Caco-2 (cell line): ENCODE data around the gene PCDH15. TPM values are rescaled to one million over a fixed set of nuclear protein-coding genes. Genes with fewer than 3 reads are reported as not detected.
A peak's percentile ranks its signal among the peaks of the same experiment; 100 is the strongest.

Experiments
- BruUV-seq: library from RNA; stranded (reverse); fragments of 400-500 nt; replicated peaks from 2 replicates; lab custom pipeline; 2021; lab: Mats Ljungman, UMichigan
- CTCF ChIA-PET: fragments of 300-600 bp; sonication (Branson Sonifier 250); formaldehyde crosslinking; loops from one replicate; lab custom pipeline; 2022; ENCODE audit warnings: antibody characterized with exemption; lab: Charles Lee
- POLR2A ChIA-PET: fragments of 300-600 bp; sonication (Branson Sonifier 250); formaldehyde crosslinking; loops from one replicate; lab custom pipeline; 2022; ENCODE audit warnings: antibody characterized with exemption; lab: Charles Lee
- DNase-seq, 2 experiments: peaks; one replicate each; pipeline versions ENCODE4 v3.0.0 to v3.0.0-alpha.2; 2020 to 2022
- H3K27me3 ChIP-seq: replicated peaks from 2 replicates; pipeline ENCODE4 v1.6.0; 2011; ENCODE audit warnings: low read length; ENCODE audit not compliant: control insufficient read depth, insufficient read depth
- H3K36me3 ChIP-seq: 2 replicates; pipeline ENCODE4 v1.5.1; 2011; ENCODE audit warnings: low read length; ENCODE audit not compliant: control insufficient read depth, insufficient read depth
- H3K4me1 ChIP-seq: fragments of 250-450 bp; sonication (Bioruptor Pico); 2 replicates; pipeline ENCODE4 v1.5.1; 2020; ENCODE audit warnings: mild to moderate bottlenecking
- H3K4me3 ChIP-seq: 2 replicates; pipeline ENCODE4 v1.5.1; 2011; ENCODE audit warnings: low read depth, mild to moderate bottlenecking, control low read depth, low read length
- H3K9me3 ChIP-seq: fragments of 250-450 bp; sonication (Bioruptor Pico); 2 replicates; pipeline ENCODE4 v1.5.1; 2020; ENCODE audit warnings: mild to moderate bottlenecking, moderate library complexity
- H3K27ac Mint-ChIP-seq: one replicate; pipeline ENCODE4 v1.8.0; 2022; ENCODE audit warnings: mixed read lengths; ENCODE audit not compliant: unreplicated experiment
- H3K27me3 Mint-ChIP-seq: one replicate; pipeline ENCODE4 v1.8.0; 2022; ENCODE audit warnings: mixed read lengths; ENCODE audit not compliant: insufficient read depth, unreplicated experiment
- H3K36me3 Mint-ChIP-seq: one replicate; pipeline ENCODE4 v1.8.0; 2022; ENCODE audit warnings: mild to moderate bottlenecking, mixed read lengths; ENCODE audit not compliant: insufficient read depth, unreplicated experiment
- H3K4me1 Mint-ChIP-seq: one replicate; pipeline ENCODE4 v1.8.0; 2022; ENCODE audit warnings: low read depth, mixed read lengths; ENCODE audit not compliant: unreplicated experiment
- H3K4me3 Mint-ChIP-seq: one replicate; pipeline ENCODE4 v1.8.0; 2022; ENCODE audit warnings: mild to moderate bottlenecking, moderate library complexity, mixed read lengths; ENCODE audit not compliant: unreplicated experiment
- H3K9me3 Mint-ChIP-seq: one replicate; pipeline ENCODE4 v1.8.0; 2022; ENCODE audit warnings: mixed read lengths; ENCODE audit not compliant: unreplicated experiment
- intact Hi-C: fragments of 100-400 bp; cut with micrococcal nuclease; formaldehyde crosslinking; loops from one replicate; pipeline ENCODE4 v1.10.0; 2022; ENCODE audit not compliant: unreplicated experiment
- microRNA-seq: library from miRNA; unstranded; fragments of <30 nt; microRNA quantifications from one replicate; pipeline ENCODE4 v1.2.0, GENCODE V29; 2022
- total RNA-seq: library from RNA; stranded (reverse); gene quantifications from 2 replicates; pipeline ENCODE4 v1.2.3, GENCODE V29; 2022
- TF ChIP-seq, protein P1 (sequence below), 2 experiments: fragments of 200-600 bp in 1 of 2; IDR thresholded peaks; 1 replicate in 1 of 2; 2 replicates in 1 of 2; pipeline versions ENCODE4 v1.5.1 to v1.8.0; 2011 to 2022; ENCODE audit warnings: antibody characterized with exemption in 1 of 2, control low read depth in 1 of 2, inconsistent platforms in 1 of 2, low read depth in 1 of 2, low read length in 1 of 2, mild to moderate bottlenecking in 1 of 2, moderate library complexity in 1 of 2; ENCODE audit not compliant: insufficient read depth in 1 of 2, severe bottlenecking in 1 of 2, unreplicated experiment in 1 of 2

The PCDH15 gene
- total RNA-seq, 1 experiment from 2014 or later = 0.02 TPM

- H3K27ac Mint-ChIP-seq = no peak overlapping the region
- POLR2A ChIA-PET = no interaction called here
Measured at GRCh38 chr10:53754596-53755250, 1046.3 kb downstream of the PCDH15 start.

More at GRCh38 chr10:53754596-53755250, 1046.3 kb downstream of the PCDH15 start:
- no peaks in the 10 kb centered on the region for H3K36me3 Mint-ChIP-seq
- no peak overlapping the region for H3K4me3 ChIP-seq
- no peaks in the 10 kb centered on the region for H3K27me3 ChIP-seq
- BruUV-seq = no TSS peak
- H3K4me1 ChIP-seq = no peaks in the 10 kb centered on the region
- H3K4me1 Mint-ChIP-seq = no peaks in the 10 kb centered on the region
- intact Hi-C loops = no loop called here
- H3K36me3 ChIP-seq = no peaks in the 10 kb centered on the region
- peak overlapping the region; percentile 63 for H3K4me3 Mint-ChIP-seq
- peak in 1 of 2 experiments; percentile 16 for DNase-seq
- H3K9me3 Mint-ChIP-seq = peaks cover 9% of the 10 kb centered on the region
- TF ChIP-seq, protein P1, sequence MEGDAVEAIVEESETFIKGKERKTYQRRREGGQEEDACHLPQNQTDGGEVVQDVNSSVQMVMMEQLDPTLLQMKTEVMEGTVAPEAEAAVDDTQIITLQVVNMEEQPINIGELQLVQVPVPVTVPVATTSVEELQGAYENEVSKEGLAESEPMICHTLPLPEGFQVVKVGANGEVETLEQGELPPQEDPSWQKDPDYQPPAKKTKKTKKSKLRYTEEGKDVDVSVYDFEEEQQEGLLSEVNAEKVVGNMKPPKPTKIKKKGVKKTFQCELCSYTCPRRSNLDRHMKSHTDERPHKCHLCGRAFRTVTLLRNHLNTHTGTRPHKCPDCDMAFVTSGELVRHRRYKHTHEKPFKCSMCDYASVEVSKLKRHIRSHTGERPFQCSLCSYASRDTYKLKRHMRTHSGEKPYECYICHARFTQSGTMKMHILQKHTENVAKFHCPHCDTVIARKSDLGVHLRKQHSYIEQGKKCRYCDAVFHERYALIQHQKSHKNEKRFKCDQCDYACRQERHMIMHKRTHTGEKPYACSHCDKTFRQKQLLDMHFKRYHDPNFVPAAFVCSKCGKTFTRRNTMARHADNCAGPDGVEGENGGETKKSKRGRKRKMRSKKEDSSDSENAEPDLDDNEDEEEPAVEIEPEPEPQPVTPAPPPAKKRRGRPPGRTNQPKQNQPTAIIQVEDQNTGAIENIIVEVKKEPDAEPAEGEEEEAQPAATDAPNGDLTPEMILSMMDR (IDR thresholded peaks at IDR 0.05; ENCODE audit: insufficient read depth in 1 of 2, low read depth in 1 of 2, low read length in 1 of 2, severe bottlenecking in 1 of 2, unreplicated experiment in 1 of 2) = no peak
- H3K9me3 ChIP-seq = peaks cover 3% of the 10 kb centered on the region; the same call in 1 of the 2 replicates
- CTCF ChIA-PET = no interaction called here
- no peaks in the 10 kb centered on the region for H3K27me3 Mint-ChIP-seq

Small RNA genes within 50 kb of the gene (microRNA-seq; reads per million reads assigned to microRNA genes)
- 1.5 reads per million for gene MIR548F1
